Measurements from ENCODE around the gene RELA. TPM values are rescaled to one million over a fixed set of nuclear protein-coding genes. Genes with fewer than 3 reads are reported as not detected.

Gene RELA
- total RNA-seq, 6 donors from 2014 or later, result 42.9 to 86.8 (median 58.7) TPM

GRCh38 chr11:65612691-65613090 lies 50.0 kb downstream of the RELA start:
- WGBS, 2 donors, result 20 to 35% methylated on average over 2 to 7 of the region's 7 CpGs
- no peak for DNase-seq
- peak overlapping the region; percentile 94 to 96 (median 95) for H3K27ac ChIP-seq
- no peak for ATAC-seq (ENCODE audit: low FRiP score in 2 of 2)
- H3K27me3 ChIP-seq, result no peaks in the 10 kb centered on the region
- H3K36me3 ChIP-seq, result peaks cover 3 to 39% (median 20%) of the 10 kb centered on the region in 4 donors
- peak overlapping the region; percentile 64 to 100 (median 96) for H3K4me3 ChIP-seq
- peaks cover 61 to 75% (median 71%) of the 10 kb centered on the region in 4 donors for H3K4me1 ChIP-seq
- TF ChIP-seq POLR2A (IDR thresholded peaks at IDR 0.05), result no peak
- no peak for TF ChIP-seq EP300 (IDR thresholded peaks at IDR 0.05)
- TF ChIP-seq POLR2AphosphoS5 (IDR thresholded peaks at IDR 0.05), result no peak
- no peak for TF ChIP-seq CTCF (IDR thresholded peaks at IDR 0.05)
- H3K9me3 ChIP-seq, result no peaks in the 10 kb centered on the region

GRCh38 chr11:65611758-65612603 lies 50.7 kb downstream of the RELA start:
- DNase-seq, result no peak
- Histone ChIP-seq H3K4me1 (peaks cover 63 to 75% (median 71%) of the 10 kb centered on the region in 4 donors), H3K9me3 (no peaks in the 10 kb centered on the region), H3K27ac (peak overlapping the region; percentile 94 to 96 (median 95)), H3K4me3 (peak overlapping the region; percentile 13 to 100 (median 96)), H3K36me3 (peaks cover 0 to 37% (median 20%) of the 10 kb centered on the region in 4 donors), H3K27me3 (no peaks in the 10 kb centered on the region)
- TF ChIP-seq CTCF (IDR thresholded peaks at IDR 0.05), result no peak
- no peak for TF ChIP-seq POLR2AphosphoS5 (IDR thresholded peaks at IDR 0.05)
- TF ChIP-seq EP300 (IDR thresholded peaks at IDR 0.05), result no peak
- no peak for TF ChIP-seq POLR2A (IDR thresholded peaks at IDR 0.05)
- ATAC-seq (ENCODE audit: low FRiP score in 2 of 2), result no peak
- 51 to 52% methylated on average over 9 to 12 of the region's 12 CpGs for WGBS, 2 donors

GRCh38 chr11:65611028-65611757 lies 51.5 kb downstream of the RELA start:
- Histone ChIP-seq H3K27ac (peak overlapping the region; percentile 94 to 96 (median 95)), H3K27me3 (no peaks in the 10 kb centered on the region), H3K4me1 (peaks cover 60 to 73% (median 69%) of the 10 kb centered on the region in 4 donors), H3K4me3 (peak overlapping the region; percentile 15 to 100 (median 96)), H3K36me3 (peaks cover 0 to 45% (median 22%) of the 10 kb centered on the region in 4 donors), H3K9me3 (no peaks in the 10 kb centered on the region)
- no peak for ATAC-seq (ENCODE audit: low FRiP score in 2 of 2)
- peak in 1 of 2 donors; percentile 80 for DNase-seq
- WGBS, 2 donors, result 40 to 42% methylated on average over 9 to 10 of the region's 10 CpGs
- no peak for TF ChIP-seq CTCF (IDR thresholded peaks at IDR 0.05)
- TF ChIP-seq EP300 (IDR thresholded peaks at IDR 0.05), result no peak
- TF ChIP-seq POLR2AphosphoS5 (IDR thresholded peaks at IDR 0.05), result peak; percentile 42 to 62
- no peak for TF ChIP-seq POLR2A (IDR thresholded peaks at IDR 0.05)

GRCh38 chr11:65610404-65610803 lies 52.3 kb downstream of the RELA start:
- H3K36me3 ChIP-seq, result peaks cover 5 to 53% (median 27%) of the 10 kb centered on the region in 4 donors
- DNase-seq, result no peak
- peaks cover 65 to 77% (median 70%) of the 10 kb centered on the region in 4 donors for H3K4me1 ChIP-seq
- 41 to 54% methylated on average over 6 of the region's 6 CpGs for WGBS, 2 donors
- no peaks in the 10 kb centered on the region for H3K27me3 ChIP-seq
- peak overlapping the region; percentile 94 to 96 (median 95) for H3K27ac ChIP-seq
- peak overlapping the region in 3 of 4 donors; percentile 94 to 100 (median 99) for H3K4me3 ChIP-seq
- no peaks in the 10 kb centered on the region for H3K9me3 ChIP-seq
- ATAC-seq (ENCODE audit: low FRiP score in 2 of 2), result no peak
- no peak for TF ChIP-seq POLR2AphosphoS5 (IDR thresholded peaks at IDR 0.05)
- no peak for TF ChIP-seq CTCF (IDR thresholded peaks at IDR 0.05)
- TF ChIP-seq EP300 (IDR thresholded peaks at IDR 0.05), result no peak
- no peak for TF ChIP-seq POLR2A (IDR thresholded peaks at IDR 0.05)

Data from upper lobe of left lung (tissue), 6 donors.